SK-N-SH (cell line): Measurements from ENCODE around the gene MTTP. TPM values are rescaled to one million over a fixed set of nuclear protein-coding genes. Genes with fewer than 3 reads are reported as not detected.

Source experiments
- CTCF ChIA-PET: fragments of 300-600, 350-600 bp; formaldehyde crosslinking; extraction: SDS; loops from one replicate; lab custom pipeline; 2021; lab: Yijun Ruan, JAX
- POLR2A ChIA-PET: fragments of 350-600 bp; sonication (Branson Sonifier 250); formaldehyde crosslinking; extraction: SDS; loops from one replicate; lab custom pipeline; 2020; ENCODE audit warnings: antibody characterized with exemption, inconsistent platforms; lab: Yijun Ruan, JAX
- DNase-seq: peaks from one replicate; pipeline ENCODE4 v3.0.0; 2012
- H2AFZ ChIP-seq: fragments of 200-600 bp; sonication (generic); 2 replicates; pipeline ENCODE4 v1.8.1; 2016; ENCODE audit warnings: antibody characterized with exemption, mild to moderate bottlenecking, low read depth
- H3F3A ChIP-seq: fragments of 200-600 bp; sonication (generic); replicated peaks from 2 replicates; pipeline ENCODE3; 2016; ENCODE audit warnings: antibody characterized with exemption, mild to moderate bottlenecking; ENCODE audit not compliant: insufficient read depth
- H3K27ac ChIP-seq, 2 experiments: fragments of 200-500 bp in 1 of 2; fragments of 200-600 bp in 1 of 2; sonication (Bioruptor generic) in 1 of 2; sonication (generic), shearing (Covaris generic) in 1 of 2; 2 replicates each; pipeline versions ENCODE4 v1.5.1 to v1.6.1; 2014 to 2016; ENCODE audit warnings: low read depth in 2 of 2, inconsistent platforms in 1 of 2, low read length in 1 of 2, mild to moderate bottlenecking in 1 of 2, mixed read lengths in 1 of 2
- H3K27me3 ChIP-seq: fragments of 200-600 bp; sonication (generic), shearing (Covaris generic); 2 replicates; pipeline ENCODE4 v1.6.1; 2016; ENCODE audit warnings: mixed run types; ENCODE audit not compliant: insufficient read depth
- H3K36me3 ChIP-seq, 2 experiments: fragments of 200-500 bp in 1 of 2; fragments of 200-600 bp in 1 of 2; sonication (Bioruptor generic) in 1 of 2; sonication (generic) in 1 of 2; replicated peaks in 1 of 2; 2 replicates each; pipeline versions ENCODE3 to v1.5.1; 2014 to 2016; ENCODE audit warnings: low read length in 1 of 2, mild to moderate bottlenecking in 1 of 2; ENCODE audit not compliant: insufficient read depth in 2 of 2, control insufficient read depth in 1 of 2
- H3K4me1 ChIP-seq, 2 experiments: fragments of 200-500 bp in 1 of 2; fragments of 200-600 bp in 1 of 2; sonication (Bioruptor generic) in 1 of 2; sonication (generic), shearing (Covaris generic) in 1 of 2; 2 replicates each; pipeline versions ENCODE4 v1.5.1 to v1.6.1; 2014 to 2016; ENCODE audit warnings: low read depth in 1 of 2, low read length in 1 of 2, mixed run types in 1 of 2; ENCODE audit not compliant: insufficient read depth in 2 of 2, control insufficient read depth in 1 of 2
- H3K4me2 ChIP-seq: fragments of 200-600 bp; sonication (generic), shearing (Covaris generic); 2 replicates; pipeline ENCODE4 v1.6.1; 2017; ENCODE audit warnings: mixed run types
- H3K4me3 ChIP-seq, 2 experiments: fragments of 200-500 bp in 1 of 2; fragments of 200-600 bp in 1 of 2; sonication (Bioruptor generic) in 1 of 2; sonication (generic), shearing (Covaris generic) in 1 of 2; 2 replicates each; pipeline versions ENCODE4 v1.5.1 to v1.8.1; 2014 to 2016; ENCODE audit warnings: low read depth in 2 of 2, inconsistent platforms in 1 of 2, low read length in 1 of 2, mild to moderate bottlenecking in 1 of 2, mixed read lengths in 1 of 2, moderate library complexity in 1 of 2
- H3K79me2 ChIP-seq: fragments of 200-600 bp; sonication (generic); 2 replicates; pipeline ENCODE4 v1.8.1; 2017; ENCODE audit warnings: mild to moderate bottlenecking; ENCODE audit not compliant: insufficient read depth
- H3K9ac ChIP-seq: fragments of 200-600 bp; sonication (generic); 2 replicates; pipeline ENCODE4 v1.6.1; 2017; ENCODE audit warnings: mixed run types
- H3K9me2 ChIP-seq: fragments of 200-600 bp; sonication (generic); 2 replicates; pipeline ENCODE4 v1.6.1; 2017; ENCODE audit warnings: mixed run types
- H3K9me3 ChIP-seq: fragments of 200-600 bp; sonication (generic); 2 replicates; pipeline ENCODE4 v1.6.1; 2017; ENCODE audit warnings: mixed run types, mild to moderate bottlenecking, moderate library complexity
- H4K20me1 ChIP-seq: fragments of 200-600 bp; sonication (generic); 2 replicates; pipeline ENCODE4 v1.6.1; 2017; ENCODE audit warnings: mild to moderate bottlenecking, mixed run types; ENCODE audit not compliant: insufficient read depth
- CHD2 ChIP-seq: fragments of 150-350 bp; IDR thresholded peaks from 2 replicates; pipeline ENCODE4 v1.6.1; 2018; ENCODE audit warnings: low read length; ENCODE audit not compliant: partially characterized antibody
- CTCF ChIP-seq: fragments of 200-600 bp; sonication (generic); IDR thresholded peaks from 2 replicates; pipeline ENCODE4 v1.6.1; 2017; ENCODE audit warnings: antibody characterized with exemption, mild to moderate bottlenecking, moderate library complexity
- ELF1 ChIP-seq: IDR thresholded peaks from 2 replicates; pipeline ENCODE4 v1.4.0; 2012
- GABPA ChIP-seq: IDR thresholded peaks from 2 replicates; pipeline ENCODE4 v1.4.0; 2012; ENCODE audit warnings: low read depth, mild to moderate bottlenecking
- IRF3 ChIP-seq: fragments of 150-350 bp; IDR thresholded peaks from 2 replicates; pipeline ENCODE4 v1.6.1; 2016; ENCODE audit warnings: mild to moderate bottlenecking, low read depth, low read length
- MAX ChIP-seq: IDR thresholded peaks from 2 replicates; pipeline ENCODE4 v1.4.0; 2012; ENCODE audit warnings: low read depth
- NFIC ChIP-seq: IDR thresholded peaks from 2 replicates; pipeline ENCODE4 v1.4.0; 2012; ENCODE audit warnings: borderline replicate concordance
- RAD21 ChIP-seq: IDR thresholded peaks from 2 replicates; pipeline ENCODE4 v1.6.1; 2012; ENCODE audit warnings: mild to moderate bottlenecking, low read length
- RCOR1 ChIP-seq: fragments of 150-350 bp; IDR thresholded peaks from 2 replicates; pipeline ENCODE4 v1.6.1; 2017; ENCODE audit warnings: antibody characterized with exemption, low read length
- RFX5 ChIP-seq: IDR thresholded peaks from 2 replicates; pipeline ENCODE4 v1.6.1; 2012; ENCODE audit warnings: mild to moderate bottlenecking, improper control_type of control experiment, low read length
- RXRA ChIP-seq: IDR thresholded peaks from 2 replicates; pipeline ENCODE4 v1.4.0; 2012; ENCODE audit warnings: low read depth, mild to moderate bottlenecking, borderline replicate concordance
- SMC3 ChIP-seq: IDR thresholded peaks from 2 replicates; pipeline ENCODE4 v1.6.1; 2012; ENCODE audit warnings: low read depth, low read length, improper control_type of control experiment
- TCF12 ChIP-seq: IDR thresholded peaks from 2 replicates; pipeline ENCODE4 v1.4.0; 2012
- TEAD4 ChIP-seq: IDR thresholded peaks from 2 replicates; pipeline ENCODE4 v1.4.0; 2012; ENCODE audit warnings: mild to moderate bottlenecking, borderline replicate concordance; ENCODE audit not compliant: insufficient read depth
- YY1 ChIP-seq: IDR thresholded peaks from 2 replicates; pipeline ENCODE4 v1.4.0; 2012; ENCODE audit warnings: low read depth, mild to moderate bottlenecking
- WGBS: methylation state at CpG from one replicate; pipeline ENCODE4 v1.1.6; 2017; ENCODE audit warnings: low lambda C conversion rate; 5-methylcytosine and 5-hydroxymethylcytosine counted together
- polyA plus RNA-seq, 3 experiments: library from polyadenylated mRNA; depleted of rRNA; stranded (reverse); fragments of >200 nt; gene quantifications; 2 replicates each; pipeline ENCODE4 v1.2.3, GENCODE V29; 2012
- TF ChIP-seq, protein P1 (sequence below): IDR thresholded peaks from 2 replicates; pipeline ENCODE4 v1.4.0; 2012; ENCODE audit warnings: low read depth, borderline replicate concordance

MTTP gene
- polyA plus RNA-seq, 1 of the 3 experiments (the other 2 are of a cell fraction) = not detected

- ChIA-PET POLR2A (no interaction called here), CTCF (no interaction called here)
- DNase-seq = no peak
- H3K4me1 ChIP-seq = peaks cover 0 to 3% of the 10 kb centered on the region in 2 experiments; a peak in 1 of 4 replicates
- H3K4me3 ChIP-seq = no peak overlapping the region
- H3K4me2 ChIP-seq = no peak overlapping the region
- H3K9me3 ChIP-seq = no peaks in the 10 kb centered on the region
- no peaks in the 10 kb centered on the region for H3K9me2 ChIP-seq
- no peak overlapping the region for H3K9ac ChIP-seq
- no peaks in the 10 kb centered on the region for H3K27me3 ChIP-seq
- WGBS = 40% methylated on average over 2 of the region's 2 CpGs
- no peaks in the 10 kb centered on the region for H3F3A ChIP-seq
- H4K20me1 ChIP-seq = no peaks in the 10 kb centered on the region
- H3K36me3 ChIP-seq = no peaks in the 10 kb centered on the region
- no peak for TF ChIP-seq GABPA
- no peak for TF ChIP-seq MAX
- TF ChIP-seq RXRA = no peak
- TF ChIP-seq SMC3 = no peak
- TF ChIP-seq, protein P1, sequence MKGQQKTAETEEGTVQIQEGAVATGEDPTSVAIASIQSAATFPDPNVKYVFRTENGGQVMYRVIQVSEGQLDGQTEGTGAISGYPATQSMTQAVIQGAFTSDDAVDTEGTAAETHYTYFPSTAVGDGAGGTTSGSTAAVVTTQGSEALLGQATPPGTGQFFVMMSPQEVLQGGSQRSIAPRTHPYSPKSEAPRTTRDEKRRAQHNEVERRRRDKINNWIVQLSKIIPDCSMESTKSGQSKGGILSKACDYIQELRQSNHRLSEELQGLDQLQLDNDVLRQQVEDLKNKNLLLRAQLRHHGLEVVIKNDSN = no peak
- no peak for TF ChIP-seq TCF12
- no peak for TF ChIP-seq TEAD4
- no peak for TF ChIP-seq RAD21
- TF ChIP-seq NFIC = no peak
- no peak for TF ChIP-seq CTCF
- TF ChIP-seq CHD2 = no peak
- TF ChIP-seq RCOR1 = no peak
- TF ChIP-seq YY1 = no peak
- TF ChIP-seq RFX5 = no peak
- no peak for TF ChIP-seq ELF1
- TF ChIP-seq IRF3 = no peak
- H2AFZ ChIP-seq = no peak overlapping the region
- H3K79me2 ChIP-seq = no peaks in the 10 kb centered on the region
- no peak overlapping the region for H3K27ac ChIP-seq
These were observed 66.1 kb downstream of the MTTP start for GRCh38 chr4:99640676-99641075.
